Subcutaneous abdominal adipose tissue (tissue), 5 donors: ENCODE measurements around the gene TMPRSS11F.

ENCODE experiments used
- H3K27ac ChIP-seq: one replicate; pipeline ENCODE4 v1.7.0; 2013; ENCODE audit warnings: low read depth, mild to moderate bottlenecking, inconsistent platforms, low read length, moderate library complexity
- H3K27me3 ChIP-seq, 5 donors: one replicate each; pipeline ENCODE4 v1.7.0; 2013; ENCODE audit warnings: low read length in 5 of 5, inconsistent platforms in 1 of 5; ENCODE audit not compliant: control insufficient read depth in 5 of 5, insufficient read depth in 4 of 5
- H3K36me3 ChIP-seq, 5 donors: one replicate each; pipeline ENCODE4 v1.7.0; 2013; ENCODE audit warnings: low read length in 5 of 5; ENCODE audit not compliant: control insufficient read depth in 5 of 5, insufficient read depth in 5 of 5
- H3K4me1 ChIP-seq, 5 donors: one replicate each; pipeline ENCODE4 v1.7.0; 2013; ENCODE audit warnings: low read length in 5 of 5, mild to moderate bottlenecking in 3 of 5, moderate library complexity in 1 of 5; ENCODE audit not compliant: control insufficient read depth in 5 of 5, insufficient read depth in 5 of 5
- H3K4me3 ChIP-seq, 5 donors: one replicate each; pipeline ENCODE4 v1.7.0; 2013; ENCODE audit warnings: low read length in 5 of 5, low read depth in 1 of 5
- H3K9ac ChIP-seq, 5 donors: one replicate each; pipeline ENCODE4 v1.7.0; 2013; ENCODE audit warnings: low read length in 5 of 5, mild to moderate bottlenecking in 4 of 5, moderate library complexity in 3 of 5
- H3K9me3 ChIP-seq, 5 donors: one replicate each; pipeline ENCODE4 v1.7.0; 2013; ENCODE audit warnings: low read length in 5 of 5; ENCODE audit not compliant: control insufficient read depth in 5 of 5
- donor health status: healthy.
- donor health status: healthy.
- donor health status: healthy.
- donor health status: healthy.
- donor health status: healthy.

TMPRSS11F gene

DNA sequence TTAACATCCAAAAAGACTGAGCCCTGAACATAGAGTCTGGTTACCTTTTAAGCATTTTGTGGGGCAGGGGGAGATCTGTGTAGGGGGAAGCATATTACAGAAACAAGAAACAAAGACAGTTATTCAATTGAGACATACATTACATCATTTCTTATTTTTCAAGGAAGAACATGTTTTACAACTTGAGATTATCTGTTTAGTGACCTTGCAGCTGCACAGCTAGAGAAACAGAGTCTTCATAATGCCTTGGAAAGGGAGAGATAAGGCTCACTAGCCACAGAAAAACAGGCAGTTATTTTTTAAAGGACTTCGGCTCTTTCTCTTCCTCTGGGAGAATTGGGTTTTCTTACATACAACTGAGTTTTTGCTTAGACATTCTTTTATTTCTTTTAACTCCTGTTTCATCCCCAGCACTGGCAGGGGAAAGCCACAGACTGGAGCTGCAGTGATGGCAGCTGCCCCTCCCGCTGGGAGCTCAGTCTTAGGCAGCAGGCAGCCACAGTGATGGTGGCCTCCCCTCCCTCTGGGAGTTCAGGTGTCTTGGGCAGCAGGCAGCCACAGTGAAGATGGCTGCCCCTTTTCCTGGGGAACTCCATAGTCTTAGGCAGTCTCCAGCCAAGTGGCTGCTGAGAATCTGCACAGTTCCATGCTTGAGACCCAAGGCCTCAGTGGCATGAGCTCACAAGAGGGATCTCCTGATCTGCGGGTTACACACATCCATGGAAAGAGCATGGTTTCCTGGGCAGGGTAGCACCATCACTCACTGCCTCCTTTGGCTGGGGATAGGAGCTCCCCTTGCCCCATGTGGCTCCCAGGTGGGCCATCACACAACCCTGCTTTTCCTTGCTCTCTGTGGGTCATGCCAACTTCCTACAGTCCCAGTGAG is 19.4 kb upstream of the TMPRSS11F start:
- H3K4me3 ChIP-seq = no peak overlapping the region
- H3K36me3 ChIP-seq = no peaks in the 10 kb centered on the region
- H3K27ac ChIP-seq = no peak overlapping the region
- no peak overlapping the region for H3K9ac ChIP-seq
- H3K9me3 ChIP-seq = peaks cover 0 to 4% (median 0%) of the 10 kb centered on the region in 5 donors
- H3K4me1 ChIP-seq = no peaks in the 10 kb centered on the region
- H3K27me3 ChIP-seq = no peaks in the 10 kb centered on the region

- Histone ChIP-seq H3K9ac (no peak overlapping the region), H3K36me3 (no peaks in the 10 kb centered on the region), H3K27me3 (no peaks in the 10 kb centered on the region), H3K4me3 (no peak overlapping the region), H3K9me3 (peaks cover 0 to 4% (median 0%) of the 10 kb centered on the region in 5 donors), H3K27ac (no peak overlapping the region), H3K4me1 (no peaks in the 10 kb centered on the region)
Observed at GRCh38 chr4:68147079-68147478, 17.4 kb upstream of the TMPRSS11F start.

GRCh38 chr4:68145261-68145660 is 15.6 kb upstream of the TMPRSS11F start:
- Histone ChIP-seq H3K27ac (no peak overlapping the region), H3K36me3 (no peaks in the 10 kb centered on the region), H3K4me1 (no peaks in the 10 kb centered on the region), H3K9ac (no peak overlapping the region), H3K27me3 (no peaks in the 10 kb centered on the region), H3K4me3 (no peak overlapping the region), H3K9me3 (peaks cover 0 to 4% (median 0%) of the 10 kb centered on the region in 5 donors)

- Histone ChIP-seq H3K9ac (no peak overlapping the region), H3K4me3 (no peak overlapping the region), H3K9me3 (no peaks in the 10 kb centered on the region), H3K36me3 (no peaks in the 10 kb centered on the region), H3K4me1 (no peaks in the 10 kb centered on the region), H3K27me3 (no peaks in the 10 kb centered on the region), H3K27ac (no peak overlapping the region)
Observed at GRCh38 chr4:68141852-68142251, 12.2 kb upstream of the TMPRSS11F start.

GRCh38 chr4:68132342-68132741 is 2.7 kb upstream of the TMPRSS11F start:
- Histone ChIP-seq H3K27me3 (no peaks in the 10 kb centered on the region), H3K36me3 (no peaks in the 10 kb centered on the region), H3K27ac (no peak overlapping the region), H3K4me1 (no peaks in the 10 kb centered on the region), H3K4me3 (no peak overlapping the region), H3K9me3 (peaks cover 0 to 8% (median 3%) of the 10 kb centered on the region in 5 donors), H3K9ac (no peak overlapping the region)

GRCh38 chr4:68124262-68124661 is 5.4 kb downstream of the TMPRSS11F start:
- Histone ChIP-seq H3K4me3 (no peak overlapping the region), H3K9ac (no peak overlapping the region), H3K27ac (no peak overlapping the region), H3K36me3 (no peaks in the 10 kb centered on the region), H3K9me3 (peaks cover 0 to 3% (median 1%) of the 10 kb centered on the region in 5 donors), H3K4me1 (no peaks in the 10 kb centered on the region), H3K27me3 (no peaks in the 10 kb centered on the region)

DNA sequence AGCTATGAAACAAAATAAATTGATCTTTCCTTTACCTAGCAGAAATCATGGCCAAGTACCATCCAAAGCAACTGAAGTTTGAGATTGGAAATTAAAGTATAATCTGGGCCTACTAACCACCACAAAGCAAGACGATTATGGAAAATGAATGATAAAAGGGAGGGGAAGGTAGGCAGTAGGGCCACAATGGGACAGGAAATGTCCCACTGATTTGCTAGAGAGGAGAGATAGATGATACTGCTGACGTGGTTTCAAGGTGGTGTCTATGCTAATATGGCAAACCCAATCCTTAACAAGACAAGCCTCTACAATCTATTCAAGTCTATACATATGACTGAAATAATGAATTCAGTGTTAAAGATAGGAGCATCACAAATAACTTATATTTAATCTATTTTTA is 6.1 kb downstream of the TMPRSS11F start:
- no peaks in the 10 kb centered on the region for H3K4me1 ChIP-seq

GRCh38 chr4:68119921-68120320 is 9.7 kb downstream of the TMPRSS11F start:
- no peak overlapping the region for H3K4me3 ChIP-seq
- H3K9me3 ChIP-seq = peaks cover 0 to 9% (median 6%) of the 10 kb centered on the region in 5 donors
- H3K9ac ChIP-seq = no peak overlapping the region
- no peaks in the 10 kb centered on the region for H3K27me3 ChIP-seq
- H3K27ac ChIP-seq = no peak overlapping the region
- H3K4me1 ChIP-seq = no peaks in the 10 kb centered on the region
- H3K36me3 ChIP-seq = no peaks in the 10 kb centered on the region

More for the DNA sequence above, 6.1 kb downstream of the TMPRSS11F start:
- H3K27ac ChIP-seq = no peak overlapping the region
- no peaks in the 10 kb centered on the region for H3K27me3 ChIP-seq
- no peak overlapping the region for H3K4me3 ChIP-seq
- H3K9me3 ChIP-seq = peaks cover 0 to 5% (median 3%) of the 10 kb centered on the region in 5 donors
- H3K36me3 ChIP-seq = no peaks in the 10 kb centered on the region
- no peak overlapping the region for H3K9ac ChIP-seq

DNA sequence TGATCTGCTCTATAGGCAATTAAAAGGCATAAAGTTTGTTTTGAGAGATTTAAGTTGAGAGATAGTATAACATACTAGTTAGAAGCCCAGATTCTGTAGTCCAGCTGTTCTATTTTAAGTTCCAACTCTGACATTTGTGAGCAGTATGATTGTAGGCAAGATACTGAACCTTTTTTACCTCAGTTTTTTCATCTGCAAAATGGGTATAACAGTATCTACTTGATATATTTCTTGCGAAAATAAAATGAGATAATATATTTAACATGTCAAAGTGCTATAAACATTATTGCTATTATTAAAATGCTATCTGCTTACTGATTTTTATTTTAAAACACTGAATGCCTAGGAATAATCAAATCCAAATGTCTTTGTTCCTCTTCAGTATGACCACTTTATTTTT is 19.2 kb downstream of the TMPRSS11F start:
- Histone ChIP-seq H3K27me3 (no peaks in the 10 kb centered on the region), H3K9me3 (peaks cover 0 to 2% (median 0%) of the 10 kb centered on the region in 5 donors), H3K27ac (no peak overlapping the region), H3K4me1 (no peaks in the 10 kb centered on the region), H3K4me3 (no peak overlapping the region), H3K9ac (no peak overlapping the region), H3K36me3 (no peaks in the 10 kb centered on the region)

DNA sequence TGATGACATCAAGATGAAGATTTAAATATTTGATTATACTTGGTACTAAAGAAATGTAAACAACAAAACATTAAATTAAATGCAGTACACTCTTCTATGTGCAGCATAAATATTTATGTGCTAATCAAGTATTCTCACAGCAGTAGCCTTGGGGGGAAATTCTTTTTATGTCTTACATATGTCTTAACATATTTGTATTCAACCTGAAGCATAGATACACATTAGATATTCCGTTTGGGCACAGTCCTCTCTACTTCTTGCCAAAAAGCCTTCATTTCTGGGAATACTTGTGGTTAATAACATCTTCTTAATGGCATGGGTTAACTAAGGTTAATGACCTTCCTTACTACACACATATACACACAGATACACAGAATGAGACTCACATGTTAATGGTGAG is 19.8 kb downstream of the TMPRSS11F start:
- H3K9me3 ChIP-seq = no peaks in the 10 kb centered on the region
- no peaks in the 10 kb centered on the region for H3K27me3 ChIP-seq
- H3K27ac ChIP-seq = no peak overlapping the region
- H3K36me3 ChIP-seq = no peaks in the 10 kb centered on the region
- H3K4me1 ChIP-seq = no peaks in the 10 kb centered on the region
- no peak overlapping the region for H3K9ac ChIP-seq
- H3K4me3 ChIP-seq = no peak overlapping the region
